ENCODE data around the gene FGFBP1. TPM values are rescaled to one million over a fixed set of nuclear protein-coding genes. Genes with fewer than 3 reads are reported as not detected.

Gene FGFBP1
- total and polyA plus RNA-seq, 2 of the 4 experiments (the other 2 are of a cell fraction), result under 0.01 TPM; not detected in 1

DNA sequence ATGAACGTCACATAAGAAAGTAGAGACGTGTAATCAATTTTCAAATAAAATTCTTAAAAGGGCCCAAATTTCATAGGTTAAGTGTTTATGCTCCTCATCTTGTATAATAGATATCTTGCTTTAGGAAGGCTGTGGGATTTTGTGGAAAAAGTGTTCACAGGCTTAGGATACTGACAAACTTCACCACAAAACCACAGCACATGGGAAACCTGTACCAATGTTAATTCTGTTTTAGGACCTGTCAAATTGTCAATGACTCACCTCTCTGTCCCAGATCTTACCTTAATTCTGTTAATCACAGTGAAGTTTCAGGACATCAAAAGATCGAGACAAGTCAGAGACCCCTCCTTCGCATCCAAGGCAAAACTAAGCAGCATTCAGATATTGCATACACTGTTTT is 24.2 kb downstream of the FGFBP1 start:
- CTCF ChIA-PET, result interaction anchor here (1.5 kb wide), 1 partner anchor 31 kb away, joined by 4 read pairs; no protein-coding TSS in a partner anchor

More for the DNA sequence above, 24.2 kb downstream of the FGFBP1 start:
- Histone ChIP-seq H3K18ac (ENCODE audit: low read depth, low read length) (peak overlapping the region; percentile 29; the same call in 1 of the 2 replicates), H3K9ac (ENCODE audit: low read depth, low read length) (no peak overlapping the region), H2AK9ac (replicated peaks; ENCODE audit: low read depth, low read length, poor library complexity) (no peak overlapping the region), H3K9me1 (ENCODE audit: insufficient read depth, low read length) (no peaks in the 10 kb centered on the region; the same call in 1 of the 2 replicates), H4K20me1 (ENCODE audit: insufficient read depth, low read length) (no peaks in the 10 kb centered on the region), H3K9me3 (ENCODE audit: control insufficient read depth, insufficient read depth, low read length) (no peaks in the 10 kb centered on the region; the same call in 1 of the 2 replicates), H2BK15ac (ENCODE audit: low read depth, low read length) (0 out of 3 replicates have a peak overlapping the region, but pooled peaks have one; percentile 8), H2BK120ac (ENCODE audit: low read depth, low read length) (peak overlapping the region; percentile 2; the same call in 1 of the 2 replicates), H3K4ac (ENCODE audit: low read depth, low read length) (peak overlapping the region; percentile 54), H2BK5ac (ENCODE audit: low read depth, low read length, poor library complexity, severe bottlenecking) (peak overlapping the region; percentile 37), H3K4me2 (ENCODE audit: low read depth, low read length) (no peak overlapping the region), H3K14ac (replicated peaks; ENCODE audit: low read depth, low read length) (no peak overlapping the region; the same call in 1 of the 2 replicates), H3K56ac (ENCODE audit: extremely low read depth, insufficient read depth, low read length) (no peak overlapping the region), H3K4me1 (ENCODE audit: control insufficient read depth, insufficient read depth, low read length) (peaks cover 7% of the 10 kb centered on the region), H4K5ac (ENCODE audit: low read depth, low read length) (no peak overlapping the region), H3K27me3 (ENCODE audit: control insufficient read depth, insufficient read depth, low read length) (no peaks in the 10 kb centered on the region), H2AK5ac (ENCODE audit: low read depth, low read length) (no peak overlapping the region; the same call in 1 of the 2 replicates), H2AFZ (replicated peaks; ENCODE audit: low read length, poor library complexity) (no peak overlapping the region), H2BK20ac (ENCODE audit: low read depth, low read length) (peak overlapping the region; percentile 22), H3K79me1 (ENCODE audit: low read depth in 1 of 2, low read length in 2 of 2) (no peaks in the 10 kb centered on the region), H3K27ac (ENCODE audit: insufficient read depth, low read length) (no peak overlapping the region), H4K91ac (ENCODE audit: insufficient read depth, low read depth, low read length) (no peak overlapping the region; the same call in 1 of the 2 replicates), H3K4me3 (ENCODE audit: insufficient read depth, low read depth, low read length) (no peak overlapping the region), H4K8ac (ENCODE audit: low read depth in 2 of 2, low read length in 2 of 2) (no peak overlapping the region), H3K36me3 (ENCODE audit: control insufficient read depth, insufficient read depth, low read length) (no peaks in the 10 kb centered on the region), H3K23ac (ENCODE audit: low read depth, low read length) (no peak overlapping the region)
- in situ Hi-C loops (cut with MboI; ENCODE audit: low sequenced_read_pairs) (no loop called here), dilution Hi-C loops (cut with HindIII; ENCODE audit: low sequenced_read_pairs, unreplicated experiment) (no loop called here), intact Hi-C loops (cut with micrococcal nuclease) (no loop called here)
- no peak for TF ChIP-seq CEBPB (IDR thresholded peaks at IDR 0.05; ENCODE audit: low read depth, low read length)
- TF ChIP-seq, protein P1, sequence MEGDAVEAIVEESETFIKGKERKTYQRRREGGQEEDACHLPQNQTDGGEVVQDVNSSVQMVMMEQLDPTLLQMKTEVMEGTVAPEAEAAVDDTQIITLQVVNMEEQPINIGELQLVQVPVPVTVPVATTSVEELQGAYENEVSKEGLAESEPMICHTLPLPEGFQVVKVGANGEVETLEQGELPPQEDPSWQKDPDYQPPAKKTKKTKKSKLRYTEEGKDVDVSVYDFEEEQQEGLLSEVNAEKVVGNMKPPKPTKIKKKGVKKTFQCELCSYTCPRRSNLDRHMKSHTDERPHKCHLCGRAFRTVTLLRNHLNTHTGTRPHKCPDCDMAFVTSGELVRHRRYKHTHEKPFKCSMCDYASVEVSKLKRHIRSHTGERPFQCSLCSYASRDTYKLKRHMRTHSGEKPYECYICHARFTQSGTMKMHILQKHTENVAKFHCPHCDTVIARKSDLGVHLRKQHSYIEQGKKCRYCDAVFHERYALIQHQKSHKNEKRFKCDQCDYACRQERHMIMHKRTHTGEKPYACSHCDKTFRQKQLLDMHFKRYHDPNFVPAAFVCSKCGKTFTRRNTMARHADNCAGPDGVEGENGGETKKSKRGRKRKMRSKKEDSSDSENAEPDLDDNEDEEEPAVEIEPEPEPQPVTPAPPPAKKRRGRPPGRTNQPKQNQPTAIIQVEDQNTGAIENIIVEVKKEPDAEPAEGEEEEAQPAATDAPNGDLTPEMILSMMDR (conservative IDR thresholded peaks at IDR 0.05; ENCODE audit: low read depth, low read length), result no peak
- TF ChIP-seq, protein P2, sequence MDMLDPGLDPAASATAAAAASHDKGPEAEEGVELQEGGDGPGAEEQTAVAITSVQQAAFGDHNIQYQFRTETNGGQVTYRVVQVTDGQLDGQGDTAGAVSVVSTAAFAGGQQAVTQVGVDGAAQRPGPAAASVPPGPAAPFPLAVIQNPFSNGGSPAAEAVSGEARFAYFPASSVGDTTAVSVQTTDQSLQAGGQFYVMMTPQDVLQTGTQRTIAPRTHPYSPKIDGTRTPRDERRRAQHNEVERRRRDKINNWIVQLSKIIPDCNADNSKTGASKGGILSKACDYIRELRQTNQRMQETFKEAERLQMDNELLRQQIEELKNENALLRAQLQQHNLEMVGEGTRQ (IDR thresholded peaks at IDR 0.05; ENCODE audit: low read depth, low read length), result no peak
- TF ChIP-seq, protein P3, sequence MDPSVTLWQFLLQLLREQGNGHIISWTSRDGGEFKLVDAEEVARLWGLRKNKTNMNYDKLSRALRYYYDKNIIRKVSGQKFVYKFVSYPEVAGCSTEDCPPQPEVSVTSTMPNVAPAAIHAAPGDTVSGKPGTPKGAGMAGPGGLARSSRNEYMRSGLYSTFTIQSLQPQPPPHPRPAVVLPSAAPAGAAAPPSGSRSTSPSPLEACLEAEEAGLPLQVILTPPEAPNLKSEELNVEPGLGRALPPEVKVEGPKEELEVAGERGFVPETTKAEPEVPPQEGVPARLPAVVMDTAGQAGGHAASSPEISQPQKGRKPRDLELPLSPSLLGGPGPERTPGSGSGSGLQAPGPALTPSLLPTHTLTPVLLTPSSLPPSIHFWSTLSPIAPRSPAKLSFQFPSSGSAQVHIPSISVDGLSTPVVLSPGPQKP (IDR thresholded peaks at IDR 0.05; ENCODE audit: borderline replicate concordance, low read depth, low read length), result no peak
- TF ChIP-seq CHD1 (IDR thresholded peaks at IDR 0.05; ENCODE audit: low read depth, low read length), result no peak
- no peak for TF ChIP-seq POLR2A (IDR thresholded peaks at IDR 0.05; ENCODE audit: low read depth, low read length)
- no peak for TF ChIP-seq MAFK (IDR thresholded peaks at IDR 0.05; ENCODE audit: low read depth, low read length)
- TF ChIP-seq FOS (IDR thresholded peaks at IDR 0.05; ENCODE audit: low read depth, low read length), result no peak
- no TSS peak for BruUV-seq (replicated peaks)
- ATAC-seq (ENCODE audit: low read depth) (no peak), DNase-seq (peak; percentile 54)
- no CpG with 5 or more reads among the region's 4 CpGs for WGBS, 2 experiments (ENCODE audit: extremely low coverage in 2 of 2, insufficient read length in 1 of 2)
- POLR2A ChIA-PET (ENCODE audit: unreplicated experiment), result no interaction called here

Measured in IMR-90 (cell line).